Osteocyte (in vitro differentiated cells): ENCODE measurements around the gene TUBB4A. TPM values are rescaled to one million over a fixed set of nuclear protein-coding genes. Genes with fewer than 3 reads are reported as not detected.

Experiments used
- DNase-seq: peaks from one replicate; pipeline ENCODE4 v3.0.0; 2021; ENCODE audit warnings: mixed read lengths; ENCODE audit not compliant: unreplicated experiment; ENCODE audit errors: extremely low spot score
- H3K27ac Mint-ChIP-seq: one replicate; pipeline ENCODE4 v1.8.0; 2021; ENCODE audit warnings: mild to moderate bottlenecking, mixed read lengths; ENCODE audit not compliant: unreplicated experiment
- H3K27me3 Mint-ChIP-seq: one replicate; pipeline ENCODE4 v1.8.0; 2021; ENCODE audit warnings: mixed read lengths; ENCODE audit not compliant: unreplicated experiment
- H3K36me3 Mint-ChIP-seq: one replicate; pipeline ENCODE4 v1.8.0; 2021; ENCODE audit warnings: mixed read lengths; ENCODE audit not compliant: unreplicated experiment
- H3K4me1 Mint-ChIP-seq: one replicate; pipeline ENCODE4 v1.8.0; 2021; ENCODE audit warnings: mixed read lengths; ENCODE audit not compliant: unreplicated experiment
- H3K4me3 Mint-ChIP-seq: one replicate; pipeline ENCODE4 v1.8.0; 2021; ENCODE audit warnings: mild to moderate bottlenecking, moderate library complexity, mixed read lengths; ENCODE audit not compliant: unreplicated experiment
- H3K9me3 Mint-ChIP-seq: one replicate; pipeline ENCODE4 v1.8.0; 2021; ENCODE audit warnings: mixed read lengths; ENCODE audit not compliant: unreplicated experiment
- total RNA-seq: library from RNA; stranded (reverse); gene quantifications from 2 replicates; pipeline ENCODE4 v1.2.1, GENCODE V29; 2021
- TF ChIP-seq, protein P1 (sequence below): fragments of 200-600 bp; sonication (generic); IDR thresholded peaks from 2 replicates; pipeline ENCODE4 v1.5.0; 2021; ENCODE audit warnings: antibody characterized with exemption, mild to moderate bottlenecking, moderate library complexity

TUBB4A gene
- total RNA-seq, 1 donor from 2014 or later = not detected

DNA sequence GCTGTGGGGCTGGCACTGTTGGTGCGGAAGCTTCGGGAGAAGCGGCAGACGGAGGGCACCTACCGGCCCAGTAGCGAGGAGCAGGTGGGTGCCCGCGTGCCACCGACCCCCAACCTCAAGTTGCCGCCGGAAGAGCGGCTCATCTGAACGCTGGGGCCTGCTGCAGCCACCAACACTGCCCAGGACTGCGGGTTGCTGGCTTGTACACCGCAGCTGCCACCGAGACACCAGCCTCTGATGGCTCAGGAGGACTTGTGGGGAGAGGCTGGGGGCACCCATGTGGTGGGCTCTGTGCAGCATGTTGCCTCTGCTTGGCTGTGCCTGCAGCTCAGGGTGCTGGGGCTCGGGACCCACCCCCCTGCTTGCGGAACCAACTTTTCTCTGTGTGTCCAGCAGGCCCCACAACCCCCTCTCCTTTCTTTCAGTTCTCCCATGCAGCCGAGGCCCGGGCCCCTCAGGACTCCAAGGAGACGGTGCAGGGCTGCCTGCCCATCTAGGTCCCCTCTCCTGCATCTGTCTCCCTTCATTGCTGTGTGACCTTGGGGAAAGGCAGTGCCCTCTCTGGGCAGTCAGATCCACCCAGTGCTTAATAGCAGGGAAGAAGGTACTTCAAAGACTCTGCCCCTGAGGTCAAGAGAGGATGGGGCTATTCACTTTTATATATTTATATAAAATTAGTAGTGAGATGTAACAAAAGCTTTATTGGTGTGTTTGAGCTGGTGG lies 35.4 kb downstream of the TUBB4A start:
- TF ChIP-seq, protein P1, sequence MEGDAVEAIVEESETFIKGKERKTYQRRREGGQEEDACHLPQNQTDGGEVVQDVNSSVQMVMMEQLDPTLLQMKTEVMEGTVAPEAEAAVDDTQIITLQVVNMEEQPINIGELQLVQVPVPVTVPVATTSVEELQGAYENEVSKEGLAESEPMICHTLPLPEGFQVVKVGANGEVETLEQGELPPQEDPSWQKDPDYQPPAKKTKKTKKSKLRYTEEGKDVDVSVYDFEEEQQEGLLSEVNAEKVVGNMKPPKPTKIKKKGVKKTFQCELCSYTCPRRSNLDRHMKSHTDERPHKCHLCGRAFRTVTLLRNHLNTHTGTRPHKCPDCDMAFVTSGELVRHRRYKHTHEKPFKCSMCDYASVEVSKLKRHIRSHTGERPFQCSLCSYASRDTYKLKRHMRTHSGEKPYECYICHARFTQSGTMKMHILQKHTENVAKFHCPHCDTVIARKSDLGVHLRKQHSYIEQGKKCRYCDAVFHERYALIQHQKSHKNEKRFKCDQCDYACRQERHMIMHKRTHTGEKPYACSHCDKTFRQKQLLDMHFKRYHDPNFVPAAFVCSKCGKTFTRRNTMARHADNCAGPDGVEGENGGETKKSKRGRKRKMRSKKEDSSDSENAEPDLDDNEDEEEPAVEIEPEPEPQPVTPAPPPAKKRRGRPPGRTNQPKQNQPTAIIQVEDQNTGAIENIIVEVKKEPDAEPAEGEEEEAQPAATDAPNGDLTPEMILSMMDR = no peak
- H3K36me3 Mint-ChIP-seq = no peaks in the 10 kb centered on the region
- no peak for DNase-seq
- H3K27me3 Mint-ChIP-seq = peaks cover 33% of the 10 kb centered on the region
- no peaks in the 10 kb centered on the region for H3K9me3 Mint-ChIP-seq
- H3K4me3 Mint-ChIP-seq = no peak overlapping the region
- H3K4me1 Mint-ChIP-seq = peaks cover 4% of the 10 kb centered on the region
- H3K27ac Mint-ChIP-seq = no peak overlapping the region

DNA sequence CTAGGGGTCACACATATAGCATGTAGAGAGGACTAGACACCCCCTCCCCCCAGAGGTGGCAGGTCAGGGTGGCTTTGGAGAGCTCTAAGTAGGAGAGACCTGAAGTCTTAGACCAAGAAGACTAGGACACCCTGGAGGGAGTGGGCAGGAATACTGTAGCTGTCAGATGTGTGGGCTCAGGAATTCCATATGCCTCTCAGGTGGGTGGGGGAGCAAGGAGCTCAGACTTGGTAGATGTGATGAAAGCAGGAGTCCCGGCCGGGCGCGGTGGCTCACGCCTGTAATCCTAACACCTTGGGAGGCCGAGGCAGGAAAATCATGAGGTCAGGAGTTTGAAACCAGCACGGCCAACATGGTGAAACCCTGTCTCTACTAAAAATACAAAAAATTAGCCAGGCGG lies 36.4 kb downstream of the TUBB4A start:
- H3K36me3 Mint-ChIP-seq = no peaks in the 10 kb centered on the region
- peaks cover 33% of the 10 kb centered on the region for H3K27me3 Mint-ChIP-seq
- H3K4me1 Mint-ChIP-seq = peaks cover 4% of the 10 kb centered on the region
- no peak overlapping the region for H3K4me3 Mint-ChIP-seq
- no peak overlapping the region for H3K27ac Mint-ChIP-seq
- TF ChIP-seq, protein P1 = no peak
- H3K9me3 Mint-ChIP-seq = no peaks in the 10 kb centered on the region
- DNase-seq = no peak

DNA sequence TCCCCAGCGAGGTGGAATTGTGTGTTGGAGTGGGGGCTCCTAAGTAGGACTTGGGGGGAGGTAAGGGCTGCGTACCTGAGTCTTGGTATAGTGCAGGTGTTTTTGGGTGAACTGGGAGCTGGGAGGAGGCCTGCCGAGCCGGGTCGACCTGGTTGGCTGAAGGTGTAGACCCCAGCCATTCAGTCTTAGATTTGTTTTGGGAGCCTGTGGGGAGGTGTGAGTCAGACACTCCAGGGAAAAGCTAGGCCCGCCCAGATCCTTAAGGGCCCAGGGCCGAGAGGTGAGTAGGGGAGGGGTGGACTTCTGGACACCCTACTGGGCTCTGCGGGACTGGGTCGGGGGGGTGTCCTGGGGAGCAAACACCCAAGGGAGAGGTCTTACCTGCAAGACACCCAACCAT lies 37.1 kb downstream of the TUBB4A start:
- no peak overlapping the region for H3K27ac Mint-ChIP-seq
- no peaks in the 10 kb centered on the region for H3K9me3 Mint-ChIP-seq
- peaks cover 33% of the 10 kb centered on the region for H3K27me3 Mint-ChIP-seq
- no peak overlapping the region for H3K4me3 Mint-ChIP-seq
- H3K36me3 Mint-ChIP-seq = no peaks in the 10 kb centered on the region
- H3K4me1 Mint-ChIP-seq = peaks cover 9% of the 10 kb centered on the region
- no peak for DNase-seq
- TF ChIP-seq, protein P1 = no peak

DNA sequence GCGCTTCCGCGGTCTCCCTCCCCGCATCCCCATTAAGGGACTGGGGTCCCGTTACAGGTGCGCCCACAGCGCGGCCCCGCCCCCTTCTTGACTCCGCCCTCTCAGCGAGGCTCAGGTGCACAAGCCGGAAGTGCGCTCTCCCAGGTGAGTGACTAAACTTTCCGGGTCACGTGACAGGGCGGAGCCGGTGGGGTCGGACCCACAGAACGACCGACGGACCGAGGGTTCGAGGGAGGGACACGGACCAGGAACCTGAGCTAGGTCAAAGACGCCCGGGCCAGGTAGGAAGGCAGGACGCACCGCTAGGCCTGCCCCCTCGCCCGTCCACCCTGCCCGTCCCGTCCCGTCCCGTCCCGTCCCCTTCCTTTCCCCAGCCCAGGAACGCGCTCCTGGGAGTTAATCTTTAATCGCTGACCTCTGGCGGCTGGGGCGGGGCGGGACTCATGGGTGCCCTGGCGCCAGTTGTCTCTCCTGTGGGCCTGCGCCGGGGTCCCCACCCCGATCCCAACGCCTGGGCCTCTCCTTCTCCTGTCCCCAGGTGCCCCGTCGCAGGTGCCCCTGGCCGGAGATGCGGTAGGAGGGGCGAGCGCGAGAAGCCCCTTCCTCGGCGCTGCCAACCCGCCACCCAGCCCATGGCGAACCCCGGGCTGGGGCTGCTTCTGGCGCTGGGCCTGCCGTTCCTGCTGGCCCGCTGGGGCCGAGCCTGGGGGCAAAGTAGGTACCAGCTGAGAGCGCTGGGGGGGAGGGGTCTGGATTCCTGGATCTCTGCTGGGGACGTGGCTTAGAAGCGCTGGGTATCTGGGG lies 37.8 kb downstream of the TUBB4A start, which contains the start of gene CRB3:
TSS of gene CRB3 (plus strand) at position 202 of the 804 bp plus-strand sequence. CDS start at position 633, 431 bp downstream.
- Mint-ChIP-seq H3K4me3 (no peak within 1 kb of the TSS), H3K27ac (no peak within 1 kb of the TSS), H3K36me3 (no peaks in the 10 kb centered on the region), H3K4me1 (peaks cover 10% of the 10 kb centered on the region), H3K27me3 (peaks cover 33% of the 10 kb centered on the region), H3K9me3 (no peaks in the 10 kb centered on the region)
- TF ChIP-seq, protein P1 = no peak
- no peak for DNase-seq
